A549 (cell line): ENCODE results near the gene TRUB2. TPM values are rescaled to one million over a fixed set of nuclear protein-coding genes. Genes with fewer than 3 reads are reported as not detected.

ENCODE experiments used
- ATAC-seq, 2 experiments: fragments of 200-7000 bp in 1 of 2; fragments of >200 bp in 1 of 2; cut with Nextera tagmentation in 1 of 2; cut with Tn5 transposase in 1 of 2; 3 replicates each; pipeline versions ENCODE4 v1.8.0 to v1.9.1; 2018 to 2020; ENCODE audit warnings: mild to moderate bottlenecking in 1 of 2, moderate library complexity in 1 of 2
- CTCF ChIA-PET: fragments of 300-600 bp; sonication (Branson Sonifier 250); formaldehyde crosslinking; extraction: SDS; loops from one replicate; lab custom pipeline; 2021; ENCODE audit warnings: antibody characterized with exemption, inconsistent platforms; lab: Yijun Ruan, JAX
- POLR2A ChIA-PET: fragments of 350-600 bp; formaldehyde crosslinking; extraction: SDS; loops from one replicate; lab custom pipeline; 2021; ENCODE audit warnings: antibody characterized with exemption, inconsistent platforms; lab: Yijun Ruan, JAX
- DNase-seq, 2 experiments: peaks; one replicate each; pipeline versions ENCODE4 v3.0.0 to v3.0.0-alpha.2; 2011 to 2016; ENCODE audit warnings: low read depth in 1 of 2, low spot score in 1 of 2
- FAIRE-seq: peaks from 2 replicates; lab custom pipeline; 2011; peaks lifted over from hg19 to GRCh38; lab: Jason Lieb, UNC
- H3K27ac ChIP-seq, 2 experiments: fragments of >200 bp; sonication (Bioruptor Twin); formaldehyde crosslinking; 3 replicates each; pipeline ENCODE4 v1.5.1; 2016 to 2017
- H3K4me1 ChIP-seq: fragments of >200 bp; sonication (Bioruptor Twin); formaldehyde crosslinking; 3 replicates; pipeline ENCODE4 v1.6.1; 2016
- H3K4me2 ChIP-seq: fragments of >200 bp; sonication (Bioruptor Twin); formaldehyde crosslinking; 3 replicates; pipeline ENCODE4 v1.6.1; 2016
- H3K4me3 ChIP-seq: fragments of >200 bp; sonication (Bioruptor Twin); formaldehyde crosslinking; 3 replicates; pipeline ENCODE4 v1.5.1; 2016
- H3K9me3 ChIP-seq: fragments of >200 bp; sonication (Bioruptor Twin); formaldehyde crosslinking; 3 replicates; pipeline ENCODE4 v1.6.1; 2016
- CBX2 ChIP-seq: fragments of 200-600 bp; sonication (generic); IDR thresholded peaks from 2 replicates; pipeline ENCODE4 v1.6.1; 2016; ENCODE audit warnings: low read depth, mild to moderate bottlenecking, borderline replicate concordance
- CBX8 ChIP-seq: fragments of 200-600 bp; sonication (generic); IDR thresholded peaks from 2 replicates; pipeline ENCODE4 v1.6.1; 2016
- CHD2 ChIP-seq: fragments of 150-350 bp; IDR thresholded peaks from 2 replicates; pipeline ENCODE4 v1.6.1; 2014; ENCODE audit warnings: low read length; ENCODE audit not compliant: partially characterized antibody
- ELK1 ChIP-seq: fragments of 150-350 bp; IDR thresholded peaks from 2 replicates; pipeline ENCODE4 v1.6.1; 2014; ENCODE audit warnings: low read depth, mild to moderate bottlenecking, low read length
- ESRRA ChIP-seq: fragments of 150-350 bp; IDR thresholded peaks from 2 replicates; pipeline ENCODE4 v1.6.1; 2014; ENCODE audit warnings: mild to moderate bottlenecking, low read length, borderline replicate concordance
- FOXS1 ChIP-seq: fragments of 250-450 bp; sonication (Bioruptor Pico); IDR thresholded peaks from 2 replicates; pipeline ENCODE4 v1.5.0; 2020; ENCODE audit warnings: mild to moderate bottlenecking, moderate library complexity
- HDAC2 ChIP-seq: fragments of 200-600 bp; sonication (generic); IDR thresholded peaks from 2 replicates; pipeline ENCODE4 v1.6.1; 2016
- HOXB13 ChIP-seq: fragments of 250-450 bp; sonication (Bioruptor Pico); IDR thresholded peaks from 2 replicates; pipeline ENCODE4 v1.5.0; 2020; ENCODE audit warnings: low read depth, mild to moderate bottlenecking, moderate library complexity
- JUN ChIP-seq, 2 experiments: fragments of >200 bp; sonication (Bioruptor Twin); formaldehyde crosslinking; IDR thresholded peaks; 2 replicates in 1 of 2; 3 replicates in 1 of 2; pipeline ENCODE4 v1.6.1; 2016 to 2017
- JUNB ChIP-seq: fragments of >200 bp; sonication (Bioruptor Twin); formaldehyde crosslinking; IDR thresholded peaks from 2 replicates; pipeline ENCODE4 v1.6.1; 2016
- KDM5A ChIP-seq: fragments of 200-600 bp; sonication (generic); IDR thresholded peaks from 2 replicates; pipeline ENCODE4 v1.6.1; 2016; ENCODE audit warnings: antibody characterized with exemption, mild to moderate bottlenecking
- MAFK ChIP-seq: fragments of 450-650 bp; IDR thresholded peaks from 2 replicates; pipeline ENCODE4 v1.6.1; 2014; ENCODE audit not compliant: partially characterized antibody
- MAX ChIP-seq: IDR thresholded peaks from 2 replicates; pipeline ENCODE4 v1.6.1; 2012
- MYC ChIP-seq: IDR thresholded peaks from 2 replicates; pipeline ENCODE4 v1.6.1; 2012; ENCODE audit warnings: mild to moderate bottlenecking, inconsistent platforms, low read length, improper control_type of control experiment, borderline replicate concordance
- NFE2L2 ChIP-seq: fragments of 150-350 bp; conservative IDR thresholded peaks from 2 replicates; pipeline ENCODE4 v1.6.1; 2014; ENCODE audit warnings: low read length
- NPAS2 ChIP-seq: fragments of 250-450 bp; sonication (Bioruptor Pico); IDR thresholded peaks from 2 replicates; pipeline ENCODE4 v1.8.0; 2022; ENCODE audit warnings: mild to moderate bottlenecking, moderate library complexity, borderline replicate concordance
- RFX5 ChIP-seq: fragments of 450-650 bp; IDR thresholded peaks from 2 replicates; pipeline ENCODE4 v1.7.1; 2014; ENCODE audit warnings: antibody characterized with exemption, mild to moderate bottlenecking, moderate library complexity
- TFCP2L1 ChIP-seq: fragments of 250-450 bp; sonication (Bioruptor Pico); IDR thresholded peaks from 2 replicates; pipeline ENCODE4 v1.5.0; 2021; ENCODE audit warnings: mild to moderate bottlenecking
- WGBS: methylation state at CpG from one replicate; pipeline ENCODE4 v1.1.6; 2017; ENCODE audit errors: missing lambda C conversion rate; 5-methylcytosine and 5-hydroxymethylcytosine counted together
- polyA plus RNA-seq, 4 experiments: library from polyadenylated mRNA; depleted of rRNA in 3 of 4; stranded (reverse); fragments of >200 nt; fragmentation: RNase III in 1 of 4; extraction: RNeasy Plus Mini Kit Qiagen cat#74134 plus additional on column Dnase treatment in 1 of 4; gene quantifications; 2 replicates in 3 of 4; 3 replicates in 1 of 4; pipeline ENCODE4 v1.2.3, GENCODE V29; 2011 to 2017
- TF ChIP-seq, protein P1 (sequence below): fragments of 200-600 bp; sonication (generic); IDR thresholded peaks from 2 replicates; pipeline ENCODE4 v1.6.1; 2016; ENCODE audit warnings: antibody characterized with exemption, mild to moderate bottlenecking, moderate library complexity

TRUB2 gene
- polyA plus RNA-seq, 2 of the 4 experiments (the other 2 are of a cell fraction) = 29.0 to 38.7 TPM

GRCh38 chr9:128276008-128276573 is 46.2 kb downstream of the TRUB2 start, which contains the start of gene SWI5 (continued):
- TF ChIP-seq ELK1 (no peak), FOXS1 (CRISPR knock-in tag) (no peak), MAFK (no peak), NFE2L2 (no peak), ESRRA (no peak), RFX5 (no peak), JUNB (no peak), HDAC2 (no peak), NPAS2 (no peak), CBX8 (no peak), HOXB13 (CRISPR knock-in tag) (no peak), CBX2 (no peak), MAX (peak; percentile 47; the same call in 1 of the 2 replicates), MYC (no peak), KDM5A (no peak)
- TF ChIP-seq, protein P1, sequence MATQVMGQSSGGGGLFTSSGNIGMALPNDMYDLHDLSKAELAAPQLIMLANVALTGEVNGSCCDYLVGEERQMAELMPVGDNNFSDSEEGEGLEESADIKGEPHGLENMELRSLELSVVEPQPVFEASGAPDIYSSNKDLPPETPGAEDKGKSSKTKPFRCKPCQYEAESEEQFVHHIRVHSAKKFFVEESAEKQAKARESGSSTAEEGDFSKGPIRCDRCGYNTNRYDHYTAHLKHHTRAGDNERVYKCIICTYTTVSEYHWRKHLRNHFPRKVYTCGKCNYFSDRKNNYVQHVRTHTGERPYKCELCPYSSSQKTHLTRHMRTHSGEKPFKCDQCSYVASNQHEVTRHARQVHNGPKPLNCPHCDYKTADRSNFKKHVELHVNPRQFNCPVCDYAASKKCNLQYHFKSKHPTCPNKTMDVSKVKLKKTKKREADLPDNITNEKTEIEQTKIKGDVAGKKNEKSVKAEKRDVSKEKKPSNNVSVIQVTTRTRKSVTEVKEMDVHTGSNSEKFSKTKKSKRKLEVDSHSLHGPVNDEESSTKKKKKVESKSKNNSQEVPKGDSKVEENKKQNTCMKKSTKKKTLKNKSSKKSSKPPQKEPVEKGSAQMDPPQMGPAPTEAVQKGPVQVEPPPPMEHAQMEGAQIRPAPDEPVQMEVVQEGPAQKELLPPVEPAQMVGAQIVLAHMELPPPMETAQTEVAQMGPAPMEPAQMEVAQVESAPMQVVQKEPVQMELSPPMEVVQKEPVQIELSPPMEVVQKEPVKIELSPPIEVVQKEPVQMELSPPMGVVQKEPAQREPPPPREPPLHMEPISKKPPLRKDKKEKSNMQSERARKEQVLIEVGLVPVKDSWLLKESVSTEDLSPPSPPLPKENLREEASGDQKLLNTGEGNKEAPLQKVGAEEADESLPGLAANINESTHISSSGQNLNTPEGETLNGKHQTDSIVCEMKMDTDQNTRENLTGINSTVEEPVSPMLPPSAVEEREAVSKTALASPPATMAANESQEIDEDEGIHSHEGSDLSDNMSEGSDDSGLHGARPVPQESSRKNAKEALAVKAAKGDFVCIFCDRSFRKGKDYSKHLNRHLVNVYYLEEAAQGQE = no peak
- TF ChIP-seq, all 56 proteins: peak for 6

- CTCF ChIA-PET = interaction anchor here (0.7 to 2.6 kb wide), 8 partner anchors 15 to 87 kb away, joined by 3 to 10 read pairs (median 4); partner anchors contain the start of gene SLC27A4
Measured at GRCh38 chr9:128275198-128276007, 46.8 kb downstream of the TRUB2 start, which contains the start of gene GOLGA2. GOLGA2 (minus strand) TSS chr9:128276007; CDS start chr9:128275976, 31 bp downstream.

More at GRCh38 chr9:128275198-128276007, 46.8 kb downstream of the TRUB2 start, which contains the start of gene GOLGA2:
- Histone ChIP-seq H3K4me3 (peak within 1 kb of the TSS; percentile 95), H3K4me2 (peak within 1 kb of the TSS; percentile 95), H3K9me3 (no peaks in the 10 kb centered on the region), H3K27ac (peak within 1 kb of the TSS; percentile 94), H3K4me1 (peaks cover 12% of the 10 kb centered on the region; the same call in 2 of the 3 replicates)
- peak; percentile 85 to 91 for ATAC-seq
- POLR2A ChIA-PET = interaction anchor here (0.5 to 1.2 kb wide), 16 partner anchors 11 to 675 kb away, joined by 3 to 19 read pairs (median 4); partner anchors contain the start of genes BBLN and URM1
- FAIRE-seq = no peak
- TF ChIP-seq JUN (IDR thresholded peaks at IDR 0.05) (peak in 1 of 2 experiments; percentile 8; a peak in 3 of 5 replicates), CHD2 (peak; percentile 5), ELK1 (no peak), TFCP2L1 (no peak)
- peak in 1 of 2 experiments; percentile 68 for DNase-seq
- WGBS = 3% methylated on average over 27 of the region's 57 CpGs
